ENCODE measurements around the gene FASN.
A peak's percentile ranks its signal among the peaks of the same experiment; 100 is the strongest.

Gene FASN

GRCh38 chr17:82055965-82056728 is 41.9 kb downstream of the FASN start:
- no peak for DNase-seq (ENCODE audit: low read depth in 2 of 2)

GRCh38 chr17:82055023-82055964 is 42.7 kb downstream of the FASN start:
- DNase-seq (ENCODE audit: low read depth in 2 of 2): no peak

- no peak for DNase-seq (ENCODE audit: low read depth in 2 of 2)
Measured at GRCh38 chr17:82054351-82055022, 43.5 kb downstream of the FASN start.

GRCh38 chr17:82053556-82054263 is 44.3 kb downstream of the FASN start:
- DNase-seq (ENCODE audit: low read depth in 2 of 2): no peak

GRCh38 chr17:82053130-82053529 is 44.9 kb downstream of the FASN start:
- DNase-seq (ENCODE audit: low read depth in 2 of 2): no peak

DNA sequence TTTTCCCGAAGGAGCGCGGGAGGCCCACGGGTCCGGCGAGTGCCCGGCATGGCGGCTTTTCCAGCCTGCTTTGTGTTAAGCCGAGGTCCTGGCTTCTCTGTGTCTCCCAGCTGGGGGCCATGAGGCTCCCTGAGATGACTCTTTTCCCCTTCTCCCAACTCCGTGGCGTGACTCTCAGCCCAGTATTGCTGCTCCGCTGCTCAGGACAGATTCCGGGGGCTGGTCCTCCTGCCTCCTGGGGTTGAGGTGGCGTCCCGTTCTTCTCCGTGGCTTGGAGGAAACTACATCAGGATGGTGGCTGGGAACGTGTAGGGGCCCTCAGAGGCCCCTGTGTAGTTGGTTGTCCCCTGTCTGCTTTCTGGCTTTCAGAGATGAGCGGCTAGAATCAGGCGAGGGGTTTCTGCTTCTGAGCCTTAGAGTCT is 45.4 kb downstream of the FASN start:
- no peak for DNase-seq (ENCODE audit: low read depth in 2 of 2)

DNA sequence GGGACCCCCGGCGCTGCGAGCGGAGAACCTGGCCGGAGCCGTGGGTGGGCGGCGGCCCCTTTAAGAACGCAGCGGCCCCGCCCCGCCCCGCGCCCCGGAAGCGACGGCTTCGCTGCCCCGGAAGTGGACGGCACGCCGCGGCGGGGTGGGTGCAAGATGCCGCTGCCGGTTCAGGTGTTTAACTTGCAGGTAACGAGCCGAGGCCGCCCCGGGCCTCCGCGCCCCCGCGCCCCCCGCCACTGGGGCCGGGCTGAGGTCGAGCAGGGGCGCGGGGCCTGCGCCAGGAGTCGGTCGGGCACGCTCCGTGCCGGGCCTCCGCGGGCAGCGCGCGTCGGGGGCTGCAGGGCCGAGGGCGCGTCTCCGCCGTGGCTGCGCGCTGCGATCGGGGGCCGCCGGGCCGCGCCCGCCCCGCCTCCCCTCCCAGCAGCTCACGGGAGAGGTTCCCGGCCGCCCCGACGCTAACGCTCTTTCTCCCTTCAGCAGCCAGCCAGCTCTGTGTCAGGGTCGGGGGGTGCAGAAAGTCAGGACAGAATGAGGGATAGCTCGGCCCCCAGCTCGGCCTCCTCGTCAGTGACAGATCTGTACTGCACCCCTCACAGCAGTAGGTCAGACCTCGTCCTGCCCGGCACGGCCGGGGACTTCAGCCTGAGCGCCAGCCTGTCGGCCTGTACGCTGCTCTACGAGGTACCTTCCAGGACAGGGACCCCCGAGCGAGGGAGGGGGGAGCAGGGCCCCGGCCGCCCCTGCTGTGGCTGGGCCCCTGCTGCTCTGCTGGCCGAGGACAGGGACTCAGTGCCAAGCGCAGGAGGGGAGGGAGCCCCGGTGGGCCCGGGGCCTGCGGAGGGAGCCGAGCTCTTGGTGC is 46.0 kb downstream of the FASN start, which contains the start of the genes GPS1 and RFNG:
TSS of gene GPS1 (plus strand) at position 123 of the 862 bp plus-strand sequence. CDS start at position 157, 34 bp downstream.
TSS of gene RFNG (minus strand) at position 36 of the 862 bp plus-strand sequence. CDS start 45 bp downstream, outside the sequence.
- peak; percentile 80 to 88 for DNase-seq (ENCODE audit: low read depth in 2 of 2)

GRCh38 chr17:82050761-82051641 is 47.0 kb downstream of the FASN start:
- DNase-seq (ENCODE audit: low read depth in 2 of 2): no peak

DNA sequence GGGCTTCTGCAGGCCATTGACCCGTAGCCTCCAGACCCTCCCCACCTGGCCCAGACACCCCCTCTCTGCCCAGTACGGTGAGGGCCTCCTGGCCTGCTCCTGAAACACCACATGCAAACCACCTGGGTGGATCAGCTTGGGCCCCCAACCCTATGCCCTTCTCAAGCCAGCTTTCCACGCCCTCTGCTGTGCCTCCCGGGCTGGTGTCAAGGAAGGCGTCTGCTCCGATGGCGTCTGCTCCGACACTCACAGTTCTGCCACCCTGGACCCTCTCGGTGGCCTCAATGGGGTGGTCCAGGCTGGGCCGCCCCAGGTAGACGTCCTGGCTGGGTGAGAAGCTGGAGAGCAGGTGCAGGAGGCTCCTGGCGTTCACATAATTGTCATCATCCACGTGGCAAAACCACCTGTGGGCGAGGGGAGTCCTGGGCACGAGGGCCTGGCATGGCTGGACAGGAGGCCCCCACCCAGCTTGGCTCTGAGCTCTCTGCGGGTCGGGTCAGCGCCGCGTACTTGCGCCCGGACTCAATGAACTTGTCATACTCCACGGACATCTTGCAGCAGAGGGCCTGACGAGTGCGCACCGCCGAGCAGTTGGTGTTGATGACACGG is 47.8 kb downstream of the FASN start:
- DNase-seq (ENCODE audit: low read depth in 2 of 2): no peak

GRCh38 chr17:82049521-82049971 is 48.5 kb downstream of the FASN start:
- DNase-seq (ENCODE audit: low read depth in 2 of 2): no peak

GRCh38 chr17:82049106-82049505 is 48.9 kb downstream of the FASN start:
- no peak for DNase-seq (ENCODE audit: low read depth in 2 of 2)

- no peak for DNase-seq (ENCODE audit: low read depth in 2 of 2)
Measured at GRCh38 chr17:82048571-82048971, 49.5 kb downstream of the FASN start.

DNA sequence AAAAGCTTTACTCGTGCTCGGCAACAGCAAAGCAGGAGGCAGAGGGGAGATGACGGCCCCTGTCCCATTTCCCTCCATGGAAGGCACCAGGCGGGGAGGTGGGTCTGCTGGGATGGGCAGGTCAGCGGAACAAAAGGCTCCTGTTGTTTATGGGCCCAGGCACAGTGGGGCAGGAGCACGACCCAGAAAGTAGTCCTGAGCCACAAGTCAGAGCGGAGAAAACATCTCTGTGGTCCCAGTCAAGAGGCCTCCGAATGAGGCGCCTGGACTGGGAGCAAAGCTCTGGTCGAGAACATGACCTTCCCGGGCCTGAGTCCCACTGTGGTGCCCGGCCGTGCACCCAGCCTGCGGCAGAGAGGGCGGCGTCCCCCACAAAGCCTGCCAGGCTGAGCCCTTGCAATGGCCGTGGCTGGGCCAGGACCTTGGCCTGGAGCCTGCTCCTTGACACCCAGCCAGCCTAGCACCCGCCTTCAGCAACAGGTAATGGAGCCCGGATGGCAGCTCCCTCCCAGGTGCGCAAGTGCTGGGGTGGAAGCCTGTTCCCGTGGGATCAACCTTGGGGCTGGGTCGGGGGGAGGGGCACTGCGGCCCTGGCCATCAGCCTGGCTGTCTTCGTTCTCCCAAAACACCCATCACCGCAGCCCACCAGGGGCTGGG is 50.0 kb downstream of the FASN start:
- DNase-seq (ENCODE audit: low read depth in 2 of 2): no peak

DNA sequence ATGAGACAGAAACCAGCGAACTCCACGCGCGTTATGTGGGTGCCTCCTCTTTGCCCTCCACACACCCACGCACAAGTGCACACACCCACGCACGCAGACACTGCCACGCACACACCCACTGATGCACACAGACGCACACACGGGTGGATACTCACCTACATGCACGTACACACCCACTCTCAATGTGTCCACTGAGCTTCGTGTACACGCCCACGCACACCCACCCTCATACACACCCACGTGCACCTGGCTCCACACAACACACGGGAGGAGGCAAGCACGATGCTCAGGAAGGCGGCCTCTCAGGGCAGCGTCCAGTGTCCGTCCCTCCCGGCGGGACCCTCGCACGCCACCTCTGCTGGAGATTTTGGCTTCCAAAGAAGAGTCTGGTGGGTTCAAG is 50.7 kb downstream of the FASN start:
- no peak for DNase-seq (ENCODE audit: low read depth in 2 of 2)

DNA sequence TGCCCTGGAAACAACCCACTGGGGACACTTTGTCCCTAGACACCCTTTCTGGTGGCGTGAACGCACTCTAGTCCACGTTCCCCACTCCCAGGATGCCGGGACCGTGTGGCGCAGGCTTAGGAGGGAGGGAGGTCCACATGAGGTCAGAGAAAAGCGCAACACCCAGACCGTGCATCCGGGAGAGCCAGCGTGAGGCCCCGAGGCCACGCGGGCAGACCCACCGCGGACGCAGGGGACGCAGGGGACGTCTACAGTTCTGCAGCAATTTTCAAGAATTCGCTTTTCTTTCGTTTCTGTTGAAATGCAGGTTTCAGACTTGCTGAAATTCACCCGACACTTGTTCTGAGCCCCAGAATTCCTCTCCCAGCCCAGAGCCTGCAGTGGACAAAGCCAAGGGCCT is 51.1 kb downstream of the FASN start:
- DNase-seq (ENCODE audit: low read depth in 2 of 2): no peak

DNA sequence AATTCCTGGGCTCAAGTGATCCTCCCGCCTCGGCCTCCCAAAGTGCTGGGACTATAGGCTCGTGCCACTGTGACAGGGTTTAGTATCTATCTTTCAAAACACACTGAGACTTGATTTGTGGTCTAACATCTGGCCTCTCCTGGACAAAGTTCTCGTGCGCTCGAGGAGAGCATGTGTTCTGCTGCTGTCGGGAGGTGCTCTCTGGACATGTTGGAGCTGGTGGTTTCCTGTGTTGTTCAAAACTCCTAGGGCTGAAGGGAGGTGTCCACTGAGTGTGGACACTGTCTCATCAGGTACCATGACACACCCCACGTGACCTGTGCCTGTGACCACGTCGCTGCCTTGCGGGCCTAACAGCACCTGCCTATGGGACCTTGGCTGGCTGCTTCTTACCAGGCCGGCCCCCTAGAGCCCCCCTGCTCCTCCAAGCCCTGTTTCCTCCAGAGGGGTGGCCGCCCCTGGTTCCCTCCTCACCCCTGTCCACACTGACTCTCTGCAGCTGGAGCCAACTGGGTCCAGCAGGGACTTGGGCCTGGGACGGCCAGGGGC is 52.0 kb downstream of the FASN start:
- DNase-seq (ENCODE audit: low read depth in 2 of 2): no peak

- no peak for DNase-seq (ENCODE audit: low read depth in 2 of 2)
Measured at GRCh38 chr17:82043507-82043906, 54.5 kb downstream of the FASN start.

DNA sequence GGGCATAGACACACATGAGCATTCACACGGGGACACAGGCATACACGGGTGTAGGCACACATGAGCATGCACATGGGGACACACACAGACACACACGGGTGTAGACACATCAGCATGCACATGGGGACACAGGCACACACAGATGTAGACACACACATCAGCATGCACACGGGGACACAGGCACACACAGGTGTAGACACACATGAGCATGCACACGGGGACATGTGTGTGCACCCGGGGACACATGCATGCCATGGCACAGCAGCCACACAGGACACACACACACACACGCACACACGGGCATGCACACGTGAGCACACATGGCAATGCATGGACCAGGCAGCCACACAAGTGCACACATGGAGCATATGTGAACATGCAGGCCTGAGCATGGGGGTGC is 55.4 kb downstream of the FASN start:
- no peak for DNase-seq (ENCODE audit: low read depth in 2 of 2)

Measured in stimulated activated CD8-positive, alpha-beta memory T cell treated with anti-CD3 and anti-CD28 coated beads, Interleukin-2, amount 100 ng/mL, for 48 hours (primary cell).